Neural cell (in vitro differentiated cells): Measurements from ENCODE around the gene IDUA.

ENCODE experiments used
- CTCF ChIP-seq: fragments of 450-650 bp; IDR thresholded peaks from 2 replicates; pipeline ENCODE4 v1.5.1; 2014; ENCODE audit warnings: antibody characterized with exemption, mild to moderate bottlenecking, moderate library complexity; ENCODE audit not compliant: poor library complexity, severe bottlenecking
- EZH2 ChIP-seq: fragments of 200-600, 300-800 bp; shearing (Covaris generic), sonication (generic); IDR thresholded peaks from 2 replicates; pipeline ENCODE4 v1.6.1; 2014; ENCODE audit warnings: antibody characterized with exemption, low read length, borderline replicate concordance, mild to moderate bottlenecking; ENCODE audit not compliant: insufficient read depth, poor library complexity, severe bottlenecking
- POLR2AphosphoS5 ChIP-seq: IDR thresholded peaks from 2 replicates; pipeline ENCODE4 v1.6.1; 2012
- RAD21 ChIP-seq: fragments of 450-650 bp; conservative IDR thresholded peaks from 2 replicates; pipeline ENCODE4 v1.6.1; 2014; ENCODE audit warnings: antibody characterized with exemption, mild to moderate bottlenecking, moderate library complexity
- REST ChIP-seq: IDR thresholded peaks from 2 replicates; pipeline ENCODE4 v1.6.1; 2012; ENCODE audit warnings: borderline replicate concordance
- SMC3 ChIP-seq: fragments of 450-650 bp; conservative IDR thresholded peaks from 2 replicates; pipeline ENCODE4 v1.6.1; 2014; ENCODE audit warnings: antibody characterized with exemption, mild to moderate bottlenecking, moderate library complexity; ENCODE audit not compliant: poor library complexity
- TAF1 ChIP-seq: IDR thresholded peaks from 2 replicates; pipeline ENCODE4 v1.6.1; 2012; ENCODE audit warnings: low read depth

- TF ChIP-seq SMC3: no peak
- TF ChIP-seq CTCF: no peak
- no peak for TF ChIP-seq POLR2AphosphoS5
- no peak for TF ChIP-seq RAD21
- no peak for TF ChIP-seq REST
- TF ChIP-seq TAF1: no peak
- TF ChIP-seq EZH2: no peak
These were observed 55.1 kb downstream of the IDUA start for GRCh38 chr4:1041936-1042330.
